B cell (primary cell): ENCODE measurements around the gene GRID2. TPM values are rescaled to one million over a fixed set of nuclear protein-coding genes. Genes with fewer than 3 reads are reported as not detected.

Experiments used
- ATAC-seq: fragments of 200-7000 bp; cut with Tn5 transposase; one replicate; pipeline ENCODE4 v1.10.0; 2021; ENCODE audit warnings: low read depth, mild to moderate bottlenecking, moderate number of reproducible peaks, moderate library complexity
- CTCF ChIA-PET: fragments of 350-600 bp; sonication (Branson Sonifier 250); formaldehyde crosslinking; loops from one replicate; lab custom pipeline; 2021; ENCODE audit warnings: antibody characterized with exemption, inconsistent platforms; lab: Charles Lee
- POLR2A ChIA-PET: fragments of 350-600 bp; sonication (Branson Sonifier 250); formaldehyde crosslinking; loops from one replicate; lab custom pipeline; 2021; ENCODE audit warnings: antibody characterized with exemption; lab: Charles Lee
- DNase-seq: peaks from one replicate; pipeline ENCODE4 v3.0.0; 2013
- H2AFZ ChIP-seq: 2 replicates; pipeline ENCODE4 v1.6.1; 2012; ENCODE audit warnings: mild to moderate bottlenecking, low read depth, low read length; ENCODE audit not compliant: insufficient read depth, poor library complexity, severe bottlenecking
- H3K27ac ChIP-seq, 2 donors: 1 replicate in 1 of 2; 2 replicates in 1 of 2; pipeline ENCODE4 v1.5.1; 2012 to 2013; ENCODE audit warnings: low read length in 2 of 2, mild to moderate bottlenecking in 2 of 2, moderate library complexity in 1 of 2
- H3K27me3 ChIP-seq, 4 experiments: fragments of 200-600 bp in 1 of 4; sonication (generic) in 1 of 4; replicated peaks in 1 of 4; 1 replicate in 2 of 4; 2 replicates in 2 of 4; pipeline versions ENCODE4 v1.6.1 to v1.7.0; 2013 to 2016; ENCODE audit warnings: low read length in 3 of 4, mild to moderate bottlenecking in 2 of 4, mixed read lengths in 1 of 4, moderate library complexity in 1 of 4; ENCODE audit not compliant: insufficient read depth in 4 of 4, control insufficient read depth in 3 of 4; ENCODE audit errors: control extremely low read depth in 1 of 4
- H3K36me3 ChIP-seq, 2 experiments: replicated peaks in 1 of 2; 1 replicate in 1 of 2; 2 replicates in 1 of 2; pipeline versions ENCODE4 v1.6.1 to v1.7.1; 2013; ENCODE audit warnings: low read length in 1 of 2; ENCODE audit not compliant: insufficient read depth in 2 of 2, control insufficient read depth in 1 of 2; ENCODE audit errors: control extremely low read depth in 1 of 2, extremely low read depth in 1 of 2
- H3K4me1 ChIP-seq, 2 donors: fragments of 200-600 bp in 1 of 2; sonication (generic) in 1 of 2; 1 replicate in 1 of 2; 2 replicates in 1 of 2; pipeline versions ENCODE4 v1.5.1 to v1.6.1; 2013 to 2017; ENCODE audit warnings: low read length in 2 of 2; ENCODE audit not compliant: control insufficient read depth in 2 of 2, insufficient read depth in 2 of 2
- H3K4me2 ChIP-seq: replicated peaks from 2 replicates; pipeline ENCODE3; 2012; ENCODE audit warnings: mild to moderate bottlenecking, low read depth, low read length; ENCODE audit not compliant: poor library complexity, severe bottlenecking
- H3K4me3 ChIP-seq, 5 experiments: fragments of 200-600 bp in 1 of 5; sonication (generic) in 1 of 5; 1 replicate in 3 of 5; 2 replicates in 2 of 5; pipeline versions ENCODE4 v1.5.1 to v1.7.0; 2011 to 2016; ENCODE audit warnings: low read length in 4 of 5, mild to moderate bottlenecking in 4 of 5, low read depth in 2 of 5, control low read depth in 1 of 5, moderate library complexity in 1 of 5; ENCODE audit not compliant: insufficient read depth in 1 of 5; ENCODE audit errors: control extremely low read depth in 1 of 5, extremely low read depth in 1 of 5
- H3K79me2 ChIP-seq: fragments of 200-600 bp; sonication (generic); one replicate; pipeline ENCODE4 v1.6.0; 2016; ENCODE audit warnings: low read length; ENCODE audit not compliant: control insufficient read depth, insufficient read depth
- H3K9ac ChIP-seq: fragments of 200-600 bp; sonication (generic); 2 replicates; pipeline ENCODE4 v1.6.1; 2017; ENCODE audit warnings: mild to moderate bottlenecking, low read length, moderate library complexity
- H3K9me3 ChIP-seq, 3 donors: one replicate each; pipeline versions ENCODE4 v1.6.1 to v1.7.1; 2013; ENCODE audit warnings: low read length in 2 of 3; ENCODE audit not compliant: control insufficient read depth in 2 of 3, insufficient read depth in 1 of 3; ENCODE audit errors: control extremely low read depth in 1 of 3
- H4K20me1 ChIP-seq: 2 replicates; pipeline ENCODE4 v1.6.0; 2012; ENCODE audit warnings: mild to moderate bottlenecking, low read length; ENCODE audit not compliant: insufficient read depth, control insufficient read depth, poor library complexity, severe bottlenecking
- H3K27ac Mint-ChIP-seq: one replicate; pipeline ENCODE4 v1.8.0; 2021; ENCODE audit warnings: mixed read lengths
- H3K27me3 Mint-ChIP-seq: one replicate; pipeline ENCODE4 v1.8.0; 2021; ENCODE audit warnings: mixed read lengths
- H3K4me1 Mint-ChIP-seq: one replicate; pipeline ENCODE4 v1.8.0; 2021; ENCODE audit warnings: mixed read lengths
- H3K4me3 Mint-ChIP-seq: one replicate; pipeline ENCODE4 v1.8.0; 2021; ENCODE audit warnings: mixed read lengths
- H3K9me3 Mint-ChIP-seq: one replicate; pipeline ENCODE4 v1.8.0; 2022; ENCODE audit warnings: mixed read lengths; ENCODE audit not compliant: insufficient read depth
- CTCF ChIP-seq: fragments of 200-600 bp; IDR thresholded peaks from one replicate; pipeline ENCODE4 v1.8.0; 2022; ENCODE audit warnings: antibody characterized with exemption, mild to moderate bottlenecking
- EZH2 ChIP-seq: IDR thresholded peaks from 2 replicates; pipeline ENCODE4 v1.6.1; 2012; ENCODE audit warnings: borderline replicate concordance, low read depth, mild to moderate bottlenecking, moderate library complexity, low read length; ENCODE audit not compliant: insufficient read depth, poor library complexity, severe bottlenecking
- WGBS: methylation state at CpG from one replicate; pipeline ENCODE4 v1.1.5; 2013; ENCODE audit warnings: missing lambda C conversion rate; ENCODE audit not compliant: insufficient coverage; 5-methylcytosine and 5-hydroxymethylcytosine counted together
- intact Hi-C: fragments of 100-400 bp; cut with micrococcal nuclease; formaldehyde crosslinking; loops from one replicate; pipeline ENCODE4 v1.10.0; 2022
- polyA plus RNA-seq: library from polyadenylated mRNA; depleted of rRNA; stranded (reverse); fragments of >200 nt; gene quantifications from 2 replicates; pipeline ENCODE4 v1.2.3, GENCODE V29; 2012
- total RNA-seq, 2 donors: library from RNA; stranded (reverse); fragments of 120-200 nt in 1 of 2; gene quantifications; 1 replicate in 1 of 2; 2 replicates in 1 of 2; pipeline versions ENCODE4 v1.2.3 to v1.2.4, GENCODE V29; 2013 to 2022

Gene GRID2
- total and polyA plus RNA-seq, 2 donors (not counting 1 experiment from before 2014, with no cell fraction given) = not detected

DNA sequence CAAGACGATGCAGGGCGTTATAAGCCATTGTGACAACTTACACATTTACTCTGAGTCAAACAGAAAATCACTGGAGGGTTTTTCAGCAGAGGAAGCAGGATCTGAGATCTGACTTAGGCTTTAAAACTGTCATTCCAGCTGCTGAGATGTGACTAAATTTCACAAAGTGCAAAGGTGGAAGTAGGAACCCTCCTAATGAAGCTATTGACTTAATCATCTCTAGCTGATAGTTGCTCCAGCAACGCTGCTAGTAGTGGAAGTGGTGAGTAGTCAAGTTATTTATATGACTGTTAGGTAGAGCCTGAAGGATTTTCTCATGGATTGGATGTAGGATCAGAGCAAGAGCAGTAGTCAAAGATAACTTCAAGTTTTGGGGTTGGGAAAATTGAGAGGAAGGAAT lies 218.6 kb downstream of the GRID2 start:
- Histone ChIP-seq H3K27me3 (no peaks in the 10 kb centered on the region), H3K9ac (no peak overlapping the region), H3K4me1 (no peaks in the 10 kb centered on the region), H2AFZ (no peak overlapping the region), H3K79me2 (no peaks in the 10 kb centered on the region), H3K27ac (no peak overlapping the region), H3K36me3 (no peaks in the 10 kb centered on the region), H3K4me2 (no peak overlapping the region), H3K9me3 (no peaks in the 10 kb centered on the region), H3K4me3 (no peak overlapping the region), H4K20me1 (no peaks in the 10 kb centered on the region)
- WGBS = no CpG with 5 or more reads among the region's 3 CpGs
- ChIA-PET CTCF (no interaction called here), POLR2A (no interaction called here)
- ATAC-seq (no peak), DNase-seq (no peak)
- Mint-ChIP-seq H3K4me3 (no peak overlapping the region), H3K9me3 (no peaks in the 10 kb centered on the region), H3K4me1 (no peaks in the 10 kb centered on the region), H3K27ac (no peak overlapping the region), H3K27me3 (no peaks in the 10 kb centered on the region)
- intact Hi-C loops = no loop called here
- no peak for TF ChIP-seq EZH2
- TF ChIP-seq CTCF = no peak

GRCh38 chr4:92524131-92524530 lies 220.4 kb downstream of the GRID2 start:
- H3K9me3 Mint-ChIP-seq = no peaks in the 10 kb centered on the region
- no peak overlapping the region for H3K4me3 Mint-ChIP-seq
- H3K9me3 ChIP-seq = no peaks in the 10 kb centered on the region
- no peak overlapping the region for H3K4me2 ChIP-seq
- H3K27me3 ChIP-seq = no peaks in the 10 kb centered on the region
- CTCF ChIA-PET = no interaction called here
- H2AFZ ChIP-seq = no peak overlapping the region
- H3K27ac Mint-ChIP-seq = no peak overlapping the region
- no peaks in the 10 kb centered on the region for H3K27me3 Mint-ChIP-seq
- intact Hi-C loops = no loop called here
- DNase-seq = no peak
- H4K20me1 ChIP-seq = no peaks in the 10 kb centered on the region
- H3K4me3 ChIP-seq = no peak overlapping the region
- POLR2A ChIA-PET = no interaction called here
- TF ChIP-seq EZH2 (no peak), CTCF (no peak)
- no peaks in the 10 kb centered on the region for H3K4me1 ChIP-seq
- H3K9ac ChIP-seq = no peak overlapping the region
- ATAC-seq = no peak
- no peak overlapping the region for H3K27ac ChIP-seq
- no peaks in the 10 kb centered on the region for H3K4me1 Mint-ChIP-seq
- H3K79me2 ChIP-seq = no peaks in the 10 kb centered on the region
- H3K36me3 ChIP-seq = no peaks in the 10 kb centered on the region
